HG03135 (cell line): ENCODE data around the gene NAPB.
"Not testable (repeated sequence)": the region's sequence is repeated elsewhere in the genome, so short reads cannot be mapped to it uniquely, and the experiment has no call there.

Experiments
- ATAC-seq: cut with Tn5 transposase; IDR thresholded peaks from one replicate; pipeline ENCODE4 v1.9.1; 2021; ENCODE audit warnings: mild to moderate bottlenecking, moderate library complexity; ENCODE audit not compliant: unreplicated experiment

NAPB gene

GRCh38 chr20:23349338-23350195 lies 71.7 kb downstream of the NAPB start:
- peak; percentile 40 for ATAC-seq

DNA sequence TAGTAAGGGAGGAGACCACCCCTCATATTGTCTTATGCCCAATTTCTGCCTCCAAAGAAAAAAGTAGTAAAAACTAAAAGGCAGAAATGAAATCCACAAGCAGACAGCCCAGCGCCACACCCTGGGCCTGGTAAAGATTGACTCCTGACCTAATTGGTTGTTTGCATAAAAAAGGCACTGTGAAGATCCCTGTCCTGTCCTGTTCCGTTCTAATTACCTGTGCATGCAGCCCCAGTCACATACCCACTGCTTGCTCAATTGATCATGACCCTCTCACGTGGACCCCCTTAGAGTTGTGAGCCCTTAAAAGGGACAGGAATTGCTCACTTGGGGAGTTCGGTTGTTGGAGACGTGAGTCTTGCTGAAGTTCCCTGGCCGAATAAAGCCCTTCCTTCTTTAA lies 72.8 kb downstream of the NAPB start:
- ATAC-seq, result not testable (repeated sequence)

DNA sequence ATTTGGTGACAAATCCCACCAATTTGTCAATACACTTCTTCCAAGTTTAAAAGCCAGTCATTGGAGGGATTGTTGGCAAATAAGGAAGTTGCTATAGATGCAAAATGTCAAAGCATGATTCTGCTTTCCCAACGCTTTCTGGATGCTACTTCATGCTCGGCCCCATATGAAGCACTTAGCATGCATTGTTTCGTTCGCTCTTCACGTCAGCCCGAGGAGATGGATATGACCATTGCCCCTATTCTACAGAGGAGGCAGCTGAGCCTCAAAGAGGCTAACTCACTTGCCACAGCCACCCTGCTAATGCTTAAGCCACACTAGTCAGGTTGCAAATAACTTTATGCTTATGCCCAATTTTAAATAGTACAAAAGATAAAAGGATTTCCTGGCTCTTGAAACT lies 73.5 kb downstream of the NAPB start:
- ATAC-seq, result no peak

DNA sequence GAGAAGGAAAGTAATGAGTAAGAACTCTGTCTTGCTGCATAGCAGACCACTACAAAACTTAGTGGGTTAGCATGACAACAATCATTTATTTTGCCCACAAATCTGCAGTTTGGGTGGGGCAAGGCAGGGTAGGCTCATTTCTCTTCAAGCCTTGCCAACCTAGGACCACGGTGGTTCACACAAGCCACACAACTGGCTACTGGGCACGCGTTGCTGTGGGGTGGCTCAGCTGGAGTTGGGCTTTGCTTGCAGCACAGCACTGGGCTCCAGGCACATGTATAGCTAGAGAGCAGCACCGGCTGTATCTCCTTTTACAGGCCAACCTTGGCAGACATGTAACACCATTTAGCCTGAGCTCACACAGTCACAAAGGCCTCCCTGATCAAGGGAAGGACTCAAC lies 75.3 kb downstream of the NAPB start:
- ATAC-seq, result no peak

DNA sequence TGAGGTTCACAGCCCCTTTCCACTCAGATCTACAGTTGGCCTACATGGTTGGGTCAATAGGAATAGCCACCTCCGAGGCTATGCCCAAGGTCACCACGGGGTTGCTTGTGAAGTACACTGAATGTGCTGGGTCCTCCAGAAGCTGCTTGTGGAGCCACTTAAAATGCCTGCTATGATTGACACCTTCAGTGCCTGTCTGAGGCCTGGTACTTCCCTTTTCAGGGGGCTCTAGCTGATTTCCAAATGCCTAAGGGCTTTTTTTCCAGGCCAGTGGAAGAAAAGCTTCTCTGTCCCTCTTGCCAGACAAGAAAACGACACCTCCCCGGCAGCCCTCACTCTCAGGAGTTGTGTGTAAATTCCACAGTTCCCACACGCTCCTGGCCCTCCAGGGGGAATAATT lies 77.0 kb downstream of the NAPB start:
- no peak for ATAC-seq

DNA sequence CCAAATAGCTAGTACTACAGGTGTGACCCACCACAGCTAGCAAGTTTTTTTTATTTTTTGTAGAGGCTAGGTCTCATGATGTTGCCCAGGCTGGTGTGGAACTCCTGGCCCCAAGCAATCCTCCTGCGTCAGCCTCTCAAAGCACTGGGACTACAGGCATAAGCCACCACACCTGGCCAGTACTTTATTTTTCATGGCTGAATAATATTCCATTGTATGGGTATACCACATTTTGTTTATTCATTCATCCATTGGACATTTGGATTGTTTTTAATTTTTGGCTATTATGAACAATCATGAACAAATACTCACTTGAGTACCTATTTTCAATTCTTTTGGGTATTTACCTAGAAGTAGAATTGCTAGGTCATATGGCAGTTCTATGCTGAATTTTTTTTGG lies 77.7 kb downstream of the NAPB start:
- no peak for ATAC-seq

DNA sequence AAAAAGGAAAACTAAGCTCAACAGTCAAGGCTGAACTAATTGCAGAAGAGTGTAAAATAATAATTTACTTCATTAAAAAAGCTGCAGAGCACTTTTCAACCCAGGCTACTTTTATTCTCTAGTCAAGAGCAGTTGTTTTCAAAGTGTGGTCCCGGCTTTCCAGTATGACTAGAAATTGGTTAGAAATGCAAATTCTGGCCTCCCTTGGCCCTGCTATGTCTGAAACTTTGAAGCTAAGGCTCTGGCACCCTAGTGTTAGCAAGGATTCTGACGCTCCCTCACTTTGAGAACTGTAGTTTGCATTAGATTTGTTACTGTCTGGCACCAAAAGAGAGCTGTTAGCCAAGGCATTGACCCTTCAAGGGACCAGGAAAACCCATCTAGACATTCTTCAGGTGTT lies 80.2 kb downstream of the NAPB start:
- no peak for ATAC-seq

DNA sequence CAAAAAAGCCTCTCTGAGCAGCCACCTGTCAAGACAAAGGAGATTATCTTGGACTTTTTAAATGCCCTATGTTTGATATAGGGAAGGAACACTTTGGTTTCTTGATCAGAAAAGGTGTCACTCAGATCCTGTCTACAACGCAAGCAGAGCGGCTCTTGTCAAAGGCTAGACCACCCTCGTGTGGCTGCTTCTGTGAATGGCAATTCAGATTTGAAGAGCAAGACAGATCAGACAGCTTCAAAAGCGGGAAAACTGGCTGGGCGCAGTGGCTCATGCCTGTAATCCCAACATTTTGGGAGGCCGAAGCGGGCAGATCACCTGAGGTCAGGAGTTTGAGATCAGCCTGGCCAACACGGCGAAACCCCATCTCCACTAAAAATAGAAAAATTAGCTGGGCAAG lies 80.8 kb downstream of the NAPB start:
- peak; percentile 53 for ATAC-seq

DNA sequence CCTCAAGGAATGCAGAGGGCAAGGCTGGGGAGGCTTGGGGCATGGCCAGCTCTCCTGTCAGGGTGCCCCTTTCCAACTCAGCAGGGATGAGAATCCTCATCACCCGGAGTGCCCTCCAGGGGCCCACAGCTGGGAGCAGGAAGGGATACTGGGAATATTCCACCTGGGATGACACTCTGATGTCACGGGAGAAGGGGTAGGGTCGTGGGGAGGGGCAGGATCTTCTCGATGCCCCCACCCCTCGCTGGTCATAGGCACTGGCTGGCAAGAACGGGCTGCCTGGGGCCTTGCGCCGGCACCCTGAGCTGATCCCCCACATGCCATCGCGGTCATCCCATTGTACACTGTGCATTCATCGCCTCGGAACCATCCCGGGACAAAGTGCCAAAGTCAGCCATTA lies 81.3 kb downstream of the NAPB start:
- no peak for ATAC-seq

- ATAC-seq, result no peak
These were observed 84.0 kb downstream of the NAPB start for GRCh38 chr20:23337312-23337711.

- no peak for ATAC-seq
These were observed 84.8 kb downstream of the NAPB start for GRCh38 chr20:23336476-23336875.

GRCh38 chr20:23335521-23335920 lies 85.8 kb downstream of the NAPB start:
- ATAC-seq, result no peak

GRCh38 chr20:23334111-23334510 lies 87.2 kb downstream of the NAPB start:
- no peak for ATAC-seq

DNA sequence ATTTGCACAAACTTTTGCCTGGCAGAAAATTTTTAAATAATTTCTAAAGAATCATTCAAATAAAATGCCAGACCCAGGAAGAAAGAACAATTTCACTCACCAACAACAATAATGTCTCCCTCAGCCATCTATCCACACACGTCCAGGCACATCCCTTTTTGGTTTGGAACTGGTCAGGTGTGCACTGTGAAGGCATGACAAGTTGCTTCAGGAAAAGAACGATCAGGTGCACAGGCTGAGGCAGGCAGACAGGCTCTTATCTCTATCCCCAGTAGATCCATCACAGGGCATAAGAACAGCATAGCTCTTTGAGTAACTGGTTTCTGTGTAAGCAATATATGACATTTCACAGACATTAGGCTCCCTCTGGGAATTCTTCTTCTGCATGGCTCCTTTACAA lies 88.8 kb downstream of the NAPB start:
- no peak for ATAC-seq

GRCh38 chr20:23331450-23332350 lies 89.6 kb downstream of the NAPB start:
- no peak for ATAC-seq

DNA sequence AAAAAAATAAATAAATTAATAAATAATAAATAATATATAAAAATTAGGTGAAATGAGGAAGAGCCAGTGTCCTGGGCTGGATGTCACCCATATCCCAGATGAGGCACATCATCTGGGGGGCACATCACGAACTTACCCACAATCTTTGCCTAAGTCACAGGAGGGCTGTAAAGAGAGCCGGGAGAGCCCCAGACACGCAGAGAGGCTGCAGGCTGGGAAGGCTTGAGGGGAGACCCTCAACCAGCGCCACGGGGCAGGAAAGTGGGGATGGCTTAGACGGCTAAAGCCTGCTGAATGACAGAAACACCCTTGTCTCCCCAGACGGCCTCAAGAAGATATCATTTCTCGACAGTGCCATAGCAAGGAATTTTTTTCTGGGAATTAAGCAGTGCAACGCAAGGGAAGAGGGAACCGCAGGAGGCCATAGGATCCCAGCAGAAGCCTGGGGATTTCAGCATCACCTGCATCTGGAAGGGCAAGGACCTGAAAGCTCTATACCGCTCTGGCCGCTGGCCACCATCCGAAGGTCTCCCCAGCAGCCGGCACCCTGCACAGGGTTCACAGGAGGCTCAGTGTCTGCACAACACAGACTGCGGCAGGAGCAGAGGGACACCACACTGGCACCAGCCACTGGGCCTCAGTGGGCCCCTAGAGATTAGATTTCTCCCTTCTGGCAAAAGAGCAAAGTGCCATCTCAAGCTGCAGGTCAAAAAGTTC lies 93.5 kb downstream of the NAPB start:
- no peak for ATAC-seq

- no peak for ATAC-seq
These were observed 94.5 kb downstream of the NAPB start for GRCh38 chr20:23326774-23327173.

GRCh38 chr20:23325107-23325506 lies 96.2 kb downstream of the NAPB start:
- no peak for ATAC-seq
